Endothelial cell of umbilical vein (primary cell): ENCODE measurements around the gene PPIL6. TPM values are rescaled to one million over a fixed set of nuclear protein-coding genes. Genes with fewer than 3 reads are reported as not detected.

Source experiments
- BruUV-seq: library from RNA; stranded (reverse); fragments of 400-500 nt; replicated peaks from 2 replicates; lab custom pipeline; 2021; lab: Mats Ljungman, UMichigan
- CTCF ChIA-PET: fragments of 300-600, 350-600 bp; sonication (Branson Sonifier 250); formaldehyde crosslinking; loops from one replicate; lab custom pipeline; 2021; ENCODE audit warnings: antibody characterized with exemption, inconsistent platforms; lab: Charles Lee
- POLR2A ChIA-PET: fragments of 300-600, 350-600 bp; sonication (Branson Sonifier 250); formaldehyde crosslinking; loops from one replicate; lab custom pipeline; 2021; ENCODE audit warnings: antibody characterized with exemption, inconsistent platforms; lab: Charles Lee
- DNase-seq: peaks from one replicate; pipeline ENCODE4 v3.0.0-alpha.2; 2011; ENCODE audit warnings: low read depth, low spot score
- FAIRE-seq: peaks from 2 replicates; lab custom pipeline; 2011; peaks lifted over from hg19 to GRCh38; lab: Jason Lieb, UNC
- H2AFZ ChIP-seq: 2 replicates; pipeline ENCODE4 v1.6.0; 2012; ENCODE audit warnings: low read depth, low read length, control low read depth, inconsistent platforms
- H3K27ac ChIP-seq: 2 replicates; pipeline ENCODE4 v1.5.1; 2011; ENCODE audit warnings: low read depth, mild to moderate bottlenecking, control low read depth, low read length, moderate library complexity; ENCODE audit not compliant: insufficient read depth
- H3K27me3 ChIP-seq, 2 experiments: 2 replicates each; pipeline versions ENCODE4 v1.6.0 to v1.6.1; 2011; ENCODE audit warnings: low read length in 2 of 2, mixed read lengths in 1 of 2; ENCODE audit not compliant: control insufficient read depth in 2 of 2, insufficient read depth in 2 of 2
- H3K36me3 ChIP-seq, 2 experiments: 2 replicates in 1 of 2; 3 replicates in 1 of 2; pipeline ENCODE4 v1.5.1; 2011; ENCODE audit warnings: low read length in 2 of 2, mild to moderate bottlenecking in 1 of 2, moderate library complexity in 1 of 2; ENCODE audit not compliant: control insufficient read depth in 2 of 2, insufficient read depth in 2 of 2; ENCODE audit errors: extremely low read depth in 1 of 2
- H3K4me1 ChIP-seq: 3 replicates; pipeline ENCODE4 v1.5.1; 2011; ENCODE audit warnings: mild to moderate bottlenecking, low read length; ENCODE audit not compliant: control insufficient read depth, insufficient read depth; ENCODE audit errors: extremely low read depth
- H3K4me2 ChIP-seq: 2 replicates; pipeline ENCODE4 v1.6.1; 2011; ENCODE audit warnings: low read length, control low read depth, mixed read lengths; ENCODE audit not compliant: insufficient read depth
- H3K4me3 ChIP-seq, 3 experiments: fragments of 200-600 bp in 1 of 3; sonication (generic), shearing (Covaris generic) in 1 of 3; replicated peaks in 1 of 3; 2 replicates each; pipeline ENCODE4 v1.5.1; 2011 to 2016; ENCODE audit warnings: control low read depth in 3 of 3, low read length in 3 of 3, mild to moderate bottlenecking in 2 of 3, inconsistent platforms in 1 of 3, low read depth in 1 of 3, moderate library complexity in 1 of 3; ENCODE audit not compliant: insufficient read depth in 1 of 3
- H3K79me2 ChIP-seq: 2 replicates; pipeline ENCODE4 v1.6.0; 2012; ENCODE audit warnings: low read length, inconsistent platforms; ENCODE audit not compliant: control insufficient read depth, insufficient read depth
- H3K9ac ChIP-seq: replicated peaks from 2 replicates; pipeline ENCODE3; 2011; ENCODE audit warnings: low read length, control low read depth; ENCODE audit not compliant: insufficient read depth; ENCODE audit errors: extremely low read depth
- H3K9me1 ChIP-seq: replicated peaks from 3 replicates; pipeline ENCODE4 v1.6.0; 2011; ENCODE audit warnings: mild to moderate bottlenecking, low read length; ENCODE audit not compliant: control insufficient read depth, insufficient read depth; ENCODE audit errors: extremely low read depth
- H3K9me3 ChIP-seq: replicated peaks from 2 replicates; pipeline ENCODE4 v1.5.1; 2012; ENCODE audit warnings: low read length, inconsistent platforms; ENCODE audit not compliant: control insufficient read depth, insufficient read depth
- H4K20me1 ChIP-seq: replicated peaks from 2 replicates; pipeline ENCODE3; 2011; ENCODE audit warnings: mild to moderate bottlenecking, low read length; ENCODE audit not compliant: control insufficient read depth, insufficient read depth; ENCODE audit errors: extremely low read depth
- CTCF ChIP-seq, 2 donors: IDR thresholded peaks; 1 replicate in 1 of 2; 2 replicates in 1 of 2; pipeline ENCODE4 v1.5.1; 2011; ENCODE audit warnings: low read length in 2 of 2, mild to moderate bottlenecking in 2 of 2, moderate library complexity in 2 of 2, control low read depth in 1 of 2, inconsistent platforms in 1 of 2, low read depth in 1 of 2; ENCODE audit not compliant: insufficient read depth in 1 of 2; ENCODE audit errors: extremely low read depth in 1 of 2
- FOS ChIP-seq: IDR thresholded peaks from 2 replicates; pipeline ENCODE4 v1.6.1; 2011; ENCODE audit warnings: mild to moderate bottlenecking, low read length, moderate library complexity, borderline replicate concordance; ENCODE audit not compliant: insufficient read depth
- GATA2 ChIP-seq: IDR thresholded peaks from 2 replicates; pipeline ENCODE4 v1.7.0; 2011; ENCODE audit warnings: low read depth, mild to moderate bottlenecking, moderate library complexity, mixed read lengths, low read length; ENCODE audit not compliant: insufficient read length, insufficient read depth
- JUN ChIP-seq: IDR thresholded peaks from 2 replicates; pipeline ENCODE4 v1.6.1; 2011; ENCODE audit warnings: borderline replicate concordance, low read depth; ENCODE audit not compliant: insufficient read length, insufficient read depth
- MAX ChIP-seq: IDR thresholded peaks from 2 replicates; pipeline ENCODE4 v1.6.1; 2011; ENCODE audit not compliant: insufficient read depth, insufficient read length
- MYC ChIP-seq: IDR thresholded peaks from one replicate; pipeline ENCODE4 v1.6.1; 2011; ENCODE audit warnings: mild to moderate bottlenecking, low read depth, low read length
- POLR2AphosphoS5 ChIP-seq: IDR thresholded peaks from 2 replicates; pipeline ENCODE4 v1.6.1; 2012; ENCODE audit warnings: low read depth, mild to moderate bottlenecking, control low read depth, low read length, moderate library complexity; ENCODE audit not compliant: insufficient read depth
- dilution Hi-C: fragments of 300-500 bp; cut with MboI; formaldehyde crosslinking; loops from one replicate; pipeline ENCODE4 v1.15.0; 2019; ENCODE audit warnings: low sequenced_read_pairs; ENCODE audit not compliant: extremely low pct_ligation_motif_present
- intact Hi-C: fragments of 100-400 bp; cut with micrococcal nuclease; formaldehyde crosslinking; loops from one replicate; pipeline ENCODE4 v1.10.0; 2022
- polyA plus RNA-seq, 4 experiments: library from polyadenylated mRNA; depleted of rRNA in 3 of 4; stranded (reverse) in 3 of 4; unstranded in 1 of 4; fragments of >200 nt; gene quantifications; 2 replicates each; pipeline versions ENCODE4 v1.2.1 to v1.2.3, GENCODE V29; 2011 to 2012; ENCODE audit warnings: missing spikeins in 1 of 4
- total RNA-seq: library from RNA; stranded (reverse); gene quantifications from 2 replicates; pipeline ENCODE4 v1.2.3, GENCODE V29; 2021

PPIL6 gene
- total and polyA plus RNA-seq, 2 donors (not counting 3 experiments of a cell fraction or from before 2014, with no cell fraction given): 0.11 to 0.33 TPM

- Histone ChIP-seq H3K9me3 (no peaks in the 10 kb centered on the region), H3K9ac (no peak overlapping the region), H3K27ac (no peak overlapping the region), H3K4me1 (no peaks in the 10 kb centered on the region), H3K9me1 (no peaks in the 10 kb centered on the region), H3K4me2 (no peak overlapping the region), H3K4me3 (no peak overlapping the region), H3K27me3 (peaks cover 0 to 4% of the 10 kb centered on the region in 2 experiments), H2AFZ (no peak overlapping the region), H4K20me1 (no peaks in the 10 kb centered on the region), H3K79me2 (no peaks in the 10 kb centered on the region), H3K36me3 (no peaks in the 10 kb centered on the region)
- dilution Hi-C loops: no loop called here
- intact Hi-C loops: no loop called here
- ChIA-PET CTCF (interaction anchor here (0.9 kb wide), 1 partner anchor 29 kb away, joined by 3 read pairs; no protein-coding TSS in a partner anchor), POLR2A (no interaction called here)
- FAIRE-seq: no peak
- no TSS peak for BruUV-seq
- TF ChIP-seq JUN (no peak), MYC (no peak), MAX (no peak), CTCF (IDR thresholded peaks at IDR 0.05; ENCODE audit: extremely low read depth in 1 of 2, insufficient read depth in 1 of 2, low read depth in 1 of 2, low read length in 2 of 2) (no peak), GATA2 (no peak)
- DNase-seq: no peak
These were observed 19.2 kb downstream of the PPIL6 start for GRCh38 chr6:109421184-109421583.

GRCh38 chr6:109420751-109421150, 19.7 kb downstream of the PPIL6 start:
- H3K79me2 ChIP-seq: no peaks in the 10 kb centered on the region
- no peak overlapping the region for H3K4me3 ChIP-seq
- intact Hi-C loops (no loop called here), dilution Hi-C loops (no loop called here)
- H3K9ac ChIP-seq: no peak overlapping the region
- no peak overlapping the region for H3K4me2 ChIP-seq
- no peaks in the 10 kb centered on the region for H3K36me3 ChIP-seq
- no peak for DNase-seq
- H3K27me3 ChIP-seq: peaks cover 0 to 4% of the 10 kb centered on the region in 2 experiments
- H4K20me1 ChIP-seq: no peaks in the 10 kb centered on the region
- no peak for FAIRE-seq
- POLR2A ChIA-PET: no interaction called here
- H3K9me3 ChIP-seq: no peaks in the 10 kb centered on the region
- no TSS peak for BruUV-seq
- TF ChIP-seq FOS (no peak), MYC (no peak), JUN (no peak), POLR2AphosphoS5 (no peak)
- no peak overlapping the region for H3K27ac ChIP-seq
- H3K4me1 ChIP-seq: no peaks in the 10 kb centered on the region
- CTCF ChIA-PET: interaction anchor here (0.9 kb wide), 1 partner anchor 29 kb away, joined by 3 read pairs; no protein-coding TSS in a partner anchor
- no peak overlapping the region for H2AFZ ChIP-seq
- H3K9me1 ChIP-seq: no peaks in the 10 kb centered on the region
